ENCODE results near the gene PPARG.

The PPARG gene

GRCh38 chr3:12345584-12346494, 57.0 kb downstream of the PPARG start:
- DNase-seq, result no peak

- DNase-seq, result no peak
Measured at GRCh38 chr3:12347301-12347700, 58.4 kb downstream of the PPARG start.

DNA sequence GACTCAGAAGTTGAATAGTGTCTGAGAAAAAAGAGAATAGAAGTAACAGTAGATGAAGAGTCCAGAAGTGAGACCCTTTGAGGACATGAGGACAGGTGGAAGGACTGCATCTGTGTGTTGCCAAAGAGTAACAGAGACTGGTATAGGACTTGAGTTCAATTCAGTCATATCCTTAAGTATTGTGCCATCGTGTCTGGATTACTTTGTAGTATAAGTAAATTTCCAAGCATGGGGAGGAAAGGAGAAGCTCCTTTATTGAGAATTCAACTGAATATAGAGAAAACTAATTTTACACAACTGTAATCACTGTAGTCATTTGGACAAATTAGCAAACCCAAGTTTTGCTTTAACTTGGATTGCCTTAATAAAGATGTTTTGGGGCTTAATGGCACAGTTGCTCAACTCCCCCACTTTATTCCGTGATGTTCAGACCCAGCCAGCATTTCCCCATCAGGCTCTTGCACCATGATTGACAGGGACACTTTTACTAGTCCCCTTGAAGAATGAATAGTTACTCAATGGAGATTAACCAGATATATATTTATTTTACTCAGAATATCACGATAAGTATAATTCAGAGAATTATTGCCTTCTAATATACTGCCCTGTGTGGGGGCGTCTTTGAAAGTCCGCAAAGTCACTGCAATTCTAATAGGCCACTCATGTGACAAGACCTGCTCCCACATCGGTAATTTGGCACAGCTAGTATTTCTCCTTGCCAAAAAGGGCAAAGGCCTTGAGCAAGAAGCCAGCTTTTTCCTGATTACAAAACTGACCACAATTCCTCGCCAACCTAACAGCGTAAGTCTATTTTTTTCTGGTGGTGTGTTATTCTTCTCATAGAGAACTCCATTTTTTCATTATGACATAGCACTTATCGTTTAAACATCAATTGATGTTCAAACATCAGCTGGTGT, 61.3 kb downstream of the PPARG start:
- DNase-seq, result no peak

DNA sequence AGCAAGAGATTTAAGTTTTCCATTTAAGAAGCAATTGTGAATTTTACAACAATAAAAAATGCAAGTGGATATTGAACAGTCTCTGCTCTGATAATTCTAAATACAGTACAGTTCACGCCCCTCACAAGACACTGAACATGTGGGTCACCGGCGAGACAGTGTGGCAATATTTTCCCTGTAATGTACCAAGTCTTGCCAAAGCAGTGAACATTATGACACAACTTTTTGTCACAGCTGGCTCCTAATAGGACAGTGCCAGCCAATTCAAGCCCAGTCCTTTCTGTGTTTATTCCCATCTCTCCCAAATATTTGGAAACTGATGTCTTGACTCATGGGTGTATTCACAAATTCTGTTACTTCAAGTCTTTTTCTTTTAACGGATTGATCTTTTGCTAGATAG, 62.3 kb downstream of the PPARG start:
- DNase-seq, result no peak

DNA sequence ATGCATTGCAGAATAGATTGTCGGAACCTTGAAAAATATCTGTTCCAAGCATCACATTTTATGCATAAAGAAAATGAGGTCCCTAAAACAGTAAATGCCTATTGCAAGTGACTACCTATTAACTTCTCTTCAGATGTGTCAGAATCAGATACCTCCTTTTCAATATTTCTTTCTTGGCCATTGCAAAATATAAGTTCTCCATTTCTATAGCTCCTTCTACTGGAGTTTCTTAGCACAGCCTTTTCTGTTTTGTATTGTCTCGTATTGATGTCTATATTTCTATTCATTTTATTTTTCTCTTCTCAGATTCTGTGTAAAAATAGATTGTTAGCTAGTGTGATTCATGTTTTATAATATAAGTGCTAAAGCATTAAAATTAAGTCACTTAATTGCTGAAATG, 63.4 kb downstream of the PPARG start:
- DNase-seq, result no peak

- no peak for DNase-seq
Measured at GRCh38 chr3:12352755-12353154, 63.9 kb downstream of the PPARG start.

- no peak for DNase-seq
Measured at GRCh38 chr3:12353796-12354525, 65.1 kb downstream of the PPARG start.

GRCh38 chr3:12356175-12356574, 67.3 kb downstream of the PPARG start:
- no peak for DNase-seq

GRCh38 chr3:12356996-12357395, 68.1 kb downstream of the PPARG start:
- DNase-seq, result no peak

DNA sequence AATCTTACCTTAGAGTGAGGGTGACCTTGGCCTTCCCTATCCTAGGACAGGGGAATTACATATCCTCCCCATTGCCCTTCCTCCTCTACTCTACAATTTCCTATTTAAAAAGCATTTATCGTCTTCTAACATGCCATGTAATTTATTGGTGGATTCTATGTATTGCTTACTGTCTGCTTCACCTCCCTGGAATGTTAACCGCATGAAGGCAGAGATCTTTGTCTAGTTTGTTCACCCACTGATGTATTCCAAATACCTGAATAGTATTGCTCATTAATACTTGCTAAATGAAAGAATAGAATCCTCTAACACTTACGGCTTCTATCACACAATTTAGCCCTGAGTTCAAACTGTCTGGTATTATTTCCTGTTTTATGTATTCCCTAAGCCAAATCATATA, 68.6 kb downstream of the PPARG start:
- DNase-seq, result no peak

- DNase-seq, result no peak
Measured at GRCh38 chr3:12363397-12364195, 74.7 kb downstream of the PPARG start.

DNA sequence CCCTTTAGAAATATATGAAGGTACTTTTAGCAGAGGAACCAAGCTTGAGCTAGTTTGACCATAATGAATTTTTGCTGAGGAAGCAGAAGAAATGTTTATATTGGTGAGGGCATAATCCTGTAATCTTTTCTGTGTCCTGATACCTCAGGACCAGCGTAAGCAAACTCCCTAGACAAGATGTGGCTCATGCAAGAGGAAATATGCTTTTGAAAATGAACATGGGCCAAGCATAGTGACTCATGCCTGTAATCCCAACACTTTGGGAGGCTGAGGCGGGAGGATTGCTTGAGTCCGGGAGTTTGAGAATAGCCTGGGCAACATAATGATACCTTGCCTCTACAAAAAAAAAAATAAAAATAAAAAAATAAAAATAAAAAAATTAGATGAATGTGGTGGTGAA, 78.5 kb downstream of the PPARG start:
- DNase-seq, result no peak

GRCh38 chr3:12369029-12369428, 80.2 kb downstream of the PPARG start:
- no peak for DNase-seq

DNA sequence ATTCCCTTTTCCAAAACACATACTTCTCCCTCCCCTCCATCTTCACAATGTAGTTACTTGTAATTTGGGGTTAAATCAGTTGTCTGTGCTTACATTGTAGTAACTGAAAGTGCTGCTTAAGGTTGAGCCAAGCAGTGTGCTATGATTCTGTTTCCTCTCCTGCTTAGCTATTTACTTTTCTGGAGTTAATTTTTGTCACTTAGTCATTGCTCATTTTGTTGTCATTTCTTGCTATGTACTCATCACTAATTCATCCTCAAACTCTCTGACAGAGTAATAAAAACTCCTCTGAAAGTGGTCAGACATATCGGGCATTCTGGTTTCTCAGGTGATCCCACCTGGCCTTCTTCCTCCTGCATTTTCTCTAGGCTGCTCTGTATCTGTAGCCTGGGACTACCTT, 80.7 kb downstream of the PPARG start:
- no peak for DNase-seq

DNA sequence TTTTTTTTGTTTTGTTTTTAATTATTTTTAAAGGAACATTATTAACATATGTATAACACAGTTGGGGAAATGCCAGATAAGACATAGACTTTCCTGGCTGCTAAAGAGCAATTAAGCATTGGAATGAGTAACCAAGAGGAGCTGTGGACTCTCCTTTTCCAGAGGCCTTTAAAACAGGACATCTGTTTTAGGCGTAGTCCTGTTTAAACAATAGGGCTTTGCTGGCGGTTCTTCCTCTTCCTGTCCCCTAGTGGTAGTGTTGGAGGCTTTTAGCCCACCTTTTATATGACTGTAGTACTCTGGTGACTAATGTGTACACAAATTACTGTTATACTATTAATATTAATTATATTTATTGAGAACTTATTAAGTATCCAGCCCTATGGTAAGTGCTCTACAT, 81.9 kb downstream of the PPARG start:
- DNase-seq, result peak; percentile 23

- no peak for DNase-seq
Measured at GRCh38 chr3:12371525-12372140, 82.8 kb downstream of the PPARG start.

DNA sequence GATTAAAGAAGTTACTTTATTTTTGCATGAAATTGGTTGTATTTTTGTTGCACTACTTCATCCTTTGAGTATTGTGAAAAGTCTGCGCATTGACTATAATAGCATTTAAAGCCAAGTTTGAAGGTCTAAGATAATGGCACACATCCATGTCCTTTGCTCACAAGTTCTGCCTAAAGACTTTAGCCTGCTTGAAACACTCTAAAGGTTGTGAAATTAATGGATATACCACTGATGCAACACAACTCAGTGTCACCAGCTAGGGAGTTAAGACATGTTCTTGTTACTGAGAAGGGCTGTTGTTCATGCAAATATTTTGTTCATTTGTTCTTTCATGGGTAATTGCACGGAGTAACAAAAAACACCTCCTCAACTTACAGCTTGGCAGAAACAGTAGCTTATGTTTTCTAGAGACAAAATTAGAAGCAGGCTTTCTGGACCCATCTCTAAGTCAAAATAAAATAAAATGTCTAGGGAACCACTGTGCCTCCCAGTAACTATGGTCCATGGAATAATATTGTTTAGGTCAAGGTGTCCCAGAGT, 83.9 kb downstream of the PPARG start:
- DNase-seq, result no peak

GRCh38 chr3:12375572-12375971, 86.7 kb downstream of the PPARG start:
- no peak for DNase-seq

GRCh38 chr3:12379640-12380429, 91.0 kb downstream of the PPARG start:
- no peak for DNase-seq

- DNase-seq, result no peak
Measured at GRCh38 chr3:12380461-12380860, 91.6 kb downstream of the PPARG start.

GRCh38 chr3:12381199-12381598, 92.3 kb downstream of the PPARG start:
- DNase-seq, result no peak

Data from NCI-H69 (cell line).